A673 (cell line): ENCODE results near the gene HDAC4. TPM values are rescaled to one million over a fixed set of nuclear protein-coding genes. Genes with fewer than 3 reads are reported as not detected.

Experiments used
- BruUV-seq: library from RNA; stranded (reverse); fragments of 400-500 nt; replicated peaks from 2 replicates; lab custom pipeline; 2021; lab: Mats Ljungman, UMichigan
- CTCF ChIA-PET: fragments of 300-600 bp; sonication (Branson Sonifier 250); formaldehyde crosslinking; loops from one replicate; lab custom pipeline; 2022; ENCODE audit warnings: antibody characterized with exemption; lab: Charles Lee
- POLR2A ChIA-PET: fragments of 300-600 bp; sonication (Branson Sonifier 250); formaldehyde crosslinking; loops from one replicate; lab custom pipeline; 2022; ENCODE audit warnings: antibody characterized with exemption; ENCODE audit not compliant: low non-redundant PET; lab: Charles Lee
- DNase-seq: peaks from one replicate; pipeline ENCODE4 v3.0.0-alpha.2; 2015; ENCODE audit warnings: low spot score
- H3K27ac ChIP-seq: fragments of 200-600 bp; sonication (generic); 2 replicates; pipeline ENCODE4 v1.5.1; 2016; ENCODE audit warnings: mixed run types, low read depth, mild to moderate bottlenecking, mixed read lengths, antibody characterized with exemption, low read length; ENCODE audit not compliant: poor library complexity, severe bottlenecking
- H3K27me3 ChIP-seq: fragments of 200-600 bp; sonication (generic); replicated peaks from 2 replicates; pipeline ENCODE4 v1.6.1; 2017; ENCODE audit warnings: mixed run types, low read depth, mild to moderate bottlenecking, mixed read lengths, antibody characterized with exemption, low read length; ENCODE audit not compliant: insufficient read depth, poor library complexity
- H3K36me3 ChIP-seq: fragments of 200-600 bp; sonication (generic); 2 replicates; pipeline ENCODE4 v1.6.1; 2016; ENCODE audit warnings: mixed run types, mild to moderate bottlenecking, mixed read lengths, antibody characterized with exemption, low read length; ENCODE audit not compliant: insufficient read depth, poor library complexity, severe bottlenecking
- H3K4me1 ChIP-seq: fragments of 200-600 bp; sonication (generic); 2 replicates; pipeline ENCODE4 v1.6.1; 2017; ENCODE audit warnings: mixed run types, mild to moderate bottlenecking, mixed read lengths, antibody characterized with exemption, low read length; ENCODE audit not compliant: insufficient read depth, poor library complexity, severe bottlenecking
- H3K4me3 ChIP-seq: fragments of 200-600 bp; sonication (generic); 2 replicates; pipeline ENCODE4 v1.5.1; 2016; ENCODE audit warnings: low read depth, mixed run types, mild to moderate bottlenecking, mixed read lengths, low read length; ENCODE audit not compliant: poor library complexity, severe bottlenecking
- H3K9me3 ChIP-seq: fragments of 200-600 bp; sonication (generic); 2 replicates; pipeline ENCODE4 v1.6.1; 2016; ENCODE audit warnings: mixed run types, low read depth, mild to moderate bottlenecking, mixed read lengths, antibody characterized with exemption, low read length; ENCODE audit not compliant: poor library complexity, severe bottlenecking
- EZH2 ChIP-seq: fragments of 200-600 bp; sonication (generic); IDR thresholded peaks from 2 replicates; pipeline ENCODE4 v1.6.1; 2017; ENCODE audit warnings: borderline replicate concordance, low read depth, mild to moderate bottlenecking, mixed read lengths, antibody characterized with exemption, low read length; ENCODE audit not compliant: poor library complexity, severe bottlenecking
- intact Hi-C: fragments of 100-400 bp; cut with micrococcal nuclease; formaldehyde crosslinking; loops from one replicate; pipeline ENCODE4 v1.10.0; 2022; ENCODE audit not compliant: unreplicated experiment
- total RNA-seq: library from RNA; stranded (reverse); gene quantifications from 2 replicates; pipeline ENCODE4 v1.2.3, GENCODE V29; 2021
- TF ChIP-seq, protein P1 (sequence below): fragments of 300-800, 200-600 bp; sonication (generic); conservative IDR thresholded peaks from 2 replicates; pipeline ENCODE4 v1.5.1; 2017; ENCODE audit warnings: low read depth, mild to moderate bottlenecking, antibody characterized with exemption, low read length, moderate library complexity, mixed read lengths

HDAC4 gene
- total RNA-seq, 1 experiment from 2014 or later = 40.0 TPM

DNA sequence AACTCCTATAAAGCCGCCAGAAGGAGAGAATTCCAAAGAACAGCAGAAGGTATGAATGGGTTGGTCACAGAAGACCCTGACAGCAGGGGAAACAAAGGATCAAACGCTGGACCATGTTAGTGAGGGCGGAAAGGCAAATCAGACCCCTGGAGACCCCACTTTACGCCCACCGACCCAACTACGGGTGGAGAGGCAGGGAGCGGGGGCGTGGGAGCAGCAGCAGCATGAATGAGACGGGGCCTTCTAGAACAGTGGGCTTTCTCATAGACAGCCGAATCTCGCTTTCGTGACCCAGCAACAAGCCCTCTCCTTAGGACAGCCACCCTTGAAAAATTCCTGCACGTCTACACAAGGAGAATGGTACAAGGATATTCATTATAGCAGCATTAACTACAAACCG is 191.0 kb downstream of the HDAC4 start:
- Histone ChIP-seq H3K27me3 (no peaks in the 10 kb centered on the region), H3K4me1 (no peaks in the 10 kb centered on the region), H3K4me3 (no peak overlapping the region), H3K27ac (no peak overlapping the region), H3K36me3 (no peaks in the 10 kb centered on the region), H3K9me3 (no peaks in the 10 kb centered on the region)
- CTCF ChIA-PET = no interaction called here
- TF ChIP-seq, protein P1, sequence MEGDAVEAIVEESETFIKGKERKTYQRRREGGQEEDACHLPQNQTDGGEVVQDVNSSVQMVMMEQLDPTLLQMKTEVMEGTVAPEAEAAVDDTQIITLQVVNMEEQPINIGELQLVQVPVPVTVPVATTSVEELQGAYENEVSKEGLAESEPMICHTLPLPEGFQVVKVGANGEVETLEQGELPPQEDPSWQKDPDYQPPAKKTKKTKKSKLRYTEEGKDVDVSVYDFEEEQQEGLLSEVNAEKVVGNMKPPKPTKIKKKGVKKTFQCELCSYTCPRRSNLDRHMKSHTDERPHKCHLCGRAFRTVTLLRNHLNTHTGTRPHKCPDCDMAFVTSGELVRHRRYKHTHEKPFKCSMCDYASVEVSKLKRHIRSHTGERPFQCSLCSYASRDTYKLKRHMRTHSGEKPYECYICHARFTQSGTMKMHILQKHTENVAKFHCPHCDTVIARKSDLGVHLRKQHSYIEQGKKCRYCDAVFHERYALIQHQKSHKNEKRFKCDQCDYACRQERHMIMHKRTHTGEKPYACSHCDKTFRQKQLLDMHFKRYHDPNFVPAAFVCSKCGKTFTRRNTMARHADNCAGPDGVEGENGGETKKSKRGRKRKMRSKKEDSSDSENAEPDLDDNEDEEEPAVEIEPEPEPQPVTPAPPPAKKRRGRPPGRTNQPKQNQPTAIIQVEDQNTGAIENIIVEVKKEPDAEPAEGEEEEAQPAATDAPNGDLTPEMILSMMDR = no peak
- TF ChIP-seq EZH2 = no peak
- DNase-seq = no peak
- intact Hi-C loops = no loop called here
- POLR2A ChIA-PET = no interaction called here
- no TSS peak for BruUV-seq

DNA sequence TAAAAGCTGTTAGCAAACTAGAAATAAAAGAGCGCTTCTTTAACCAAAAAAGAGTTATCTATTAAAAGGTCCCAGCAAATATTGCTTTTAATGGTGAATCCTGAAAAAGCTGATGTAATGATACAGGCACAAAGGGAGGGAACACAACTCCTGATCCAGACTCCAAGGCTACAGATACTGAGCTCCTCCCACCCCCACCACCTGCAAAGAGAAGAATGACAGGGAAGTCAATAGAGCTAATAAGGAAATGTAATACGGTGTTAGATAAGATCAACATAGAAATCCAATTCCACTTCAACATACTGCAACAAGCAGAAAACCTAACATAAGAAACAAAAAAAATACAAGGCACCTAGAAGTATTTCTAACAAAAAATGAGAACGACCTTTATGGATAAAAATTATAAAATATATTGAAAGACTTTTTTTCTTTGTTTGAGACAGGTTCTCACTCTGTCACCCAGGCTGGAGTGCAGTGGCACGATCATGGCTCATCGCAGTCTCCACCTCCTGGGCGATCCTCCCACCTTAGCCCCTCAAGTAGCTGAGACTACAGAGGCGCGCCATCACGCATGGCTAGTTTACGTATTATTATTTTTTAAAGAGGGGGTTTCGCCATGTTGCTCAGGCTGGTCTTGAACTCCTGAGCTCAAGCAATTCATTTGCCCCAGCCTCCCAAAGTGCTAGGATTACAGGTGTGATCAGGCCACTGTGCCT is 192.2 kb downstream of the HDAC4 start:
- H3K27ac ChIP-seq = no peak overlapping the region
- no peak for TF ChIP-seq EZH2
- TF ChIP-seq, protein P1 = no peak
- no peaks in the 10 kb centered on the region for H3K27me3 ChIP-seq
- no peak for DNase-seq
- H3K4me3 ChIP-seq = no peak overlapping the region
- intact Hi-C loops = no loop called here
- CTCF ChIA-PET = no interaction called here
- H3K9me3 ChIP-seq = no peaks in the 10 kb centered on the region
- no peaks in the 10 kb centered on the region for H3K36me3 ChIP-seq
- H3K4me1 ChIP-seq = no peaks in the 10 kb centered on the region
- BruUV-seq = no TSS peak
- POLR2A ChIA-PET = no interaction called here

DNA sequence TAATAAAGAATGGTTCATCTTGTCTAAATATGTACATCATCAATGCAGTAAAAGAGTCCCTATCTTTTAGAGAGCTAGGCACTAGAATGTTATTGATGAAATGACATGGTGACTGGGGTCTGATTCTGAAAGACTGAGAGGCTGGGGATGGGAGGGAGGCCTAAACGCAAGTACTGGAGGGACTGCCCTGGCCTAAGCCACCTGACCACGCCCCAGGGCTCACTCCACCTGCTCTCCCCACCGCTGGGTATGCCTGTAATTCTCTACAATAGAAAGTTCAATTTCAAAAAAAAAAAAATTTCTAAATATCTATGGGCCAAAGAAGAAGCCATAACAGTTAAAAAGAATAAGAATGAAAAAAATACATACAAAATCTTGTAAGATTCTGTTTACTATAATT is 194.0 kb downstream of the HDAC4 start:
- BruUV-seq = no TSS peak
- CTCF ChIA-PET = no interaction called here

More for the DNA sequence above, 194.0 kb downstream of the HDAC4 start:
- intact Hi-C loops = no loop called here
- no peak for DNase-seq
- Histone ChIP-seq H3K36me3 (no peaks in the 10 kb centered on the region), H3K4me3 (no peak overlapping the region), H3K4me1 (no peaks in the 10 kb centered on the region), H3K27me3 (no peaks in the 10 kb centered on the region), H3K27ac (no peak overlapping the region), H3K9me3 (no peaks in the 10 kb centered on the region)
- TF ChIP-seq, protein P1 = no peak
- no peak for TF ChIP-seq EZH2
- POLR2A ChIA-PET = no interaction called here
